Midbrain (tissue), 1 donor: Measurements from ENCODE around the gene CNTN4.

Source experiments
- DNase-seq: peaks from one replicate; lab custom pipeline; 2025; lab: John Stamatoyannopoulos, UW

CNTN4 gene

GRCh38 chr3:2861120-2861519, 762.5 kb downstream of the CNTN4 start:
- DNase-seq = no peak

- DNase-seq = no peak
These were observed 763.3 kb downstream of the CNTN4 start for GRCh38 chr3:2861920-2862319.

DNA sequence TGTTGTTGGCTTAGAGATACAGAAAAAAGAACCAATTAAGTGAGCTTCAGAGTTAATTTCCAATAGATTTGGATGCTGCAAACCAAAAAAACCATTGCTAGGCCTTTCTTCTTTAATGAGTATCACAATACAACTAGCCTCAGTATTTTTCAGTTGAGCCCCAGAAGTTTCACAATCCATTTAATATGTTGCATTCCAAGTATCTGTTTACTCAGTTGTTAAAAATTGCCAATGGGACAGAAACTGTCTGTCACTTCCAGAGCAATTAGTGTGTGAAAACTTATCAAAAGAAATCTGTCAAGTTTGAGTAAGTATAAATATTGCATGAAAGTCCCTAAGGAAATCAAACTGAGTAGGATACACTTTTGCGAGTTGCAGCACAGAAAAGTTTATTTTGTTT, 763.7 kb downstream of the CNTN4 start:
- DNase-seq = no peak

DNA sequence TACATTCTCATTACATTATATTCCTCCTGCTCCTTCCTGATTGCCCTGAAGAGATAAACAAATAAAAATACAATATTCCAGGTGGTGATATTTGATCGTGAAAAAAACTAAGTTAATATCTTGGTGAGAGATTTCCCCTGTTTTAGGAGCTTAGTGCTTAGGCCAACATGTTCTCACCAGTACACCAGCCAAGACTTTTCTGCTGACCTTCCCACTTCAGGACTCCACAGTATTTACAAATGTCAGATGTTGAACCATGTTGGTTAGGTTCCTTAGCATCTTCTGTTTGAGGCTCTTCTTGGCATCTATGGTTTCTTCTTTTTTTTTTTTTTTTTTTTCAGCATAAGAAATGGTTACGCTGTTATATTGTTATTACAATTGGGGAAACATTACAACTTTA, 764.5 kb downstream of the CNTN4 start:
- DNase-seq = no peak

- DNase-seq = no peak
These were observed 771.2 kb downstream of the CNTN4 start for GRCh38 chr3:2869905-2870304.

DNA sequence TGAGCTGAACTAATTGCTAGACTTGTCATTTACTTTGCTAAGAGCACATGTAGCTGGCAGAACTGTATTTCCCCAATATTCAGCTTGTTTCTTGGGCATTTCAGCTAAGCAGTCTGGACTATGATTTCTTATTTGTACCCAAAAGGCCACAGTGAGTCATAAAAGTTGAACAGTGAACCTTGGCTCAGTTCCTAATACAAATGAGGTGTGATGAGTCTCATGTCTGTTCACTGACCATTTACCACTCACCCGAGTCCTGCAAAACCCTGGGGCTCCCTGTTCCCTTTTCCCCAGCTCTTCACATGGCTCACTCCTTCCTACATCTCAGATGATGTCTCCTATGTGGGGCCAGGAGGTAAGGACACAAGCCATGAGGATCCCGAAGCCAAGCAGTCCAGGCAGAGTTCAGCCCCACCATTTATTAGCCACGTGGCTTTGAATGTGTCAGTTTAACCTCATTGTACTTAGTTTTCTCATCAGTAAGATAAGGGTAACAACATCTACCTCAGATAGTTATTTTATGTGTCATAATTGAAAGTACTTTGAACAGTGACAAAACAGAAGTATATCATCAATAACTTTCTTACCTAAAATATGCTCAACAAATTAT, 772.2 kb downstream of the CNTN4 start:
- no peak for DNase-seq

- DNase-seq = no peak
These were observed 774.2 kb downstream of the CNTN4 start for GRCh38 chr3:2872884-2873283.

DNA sequence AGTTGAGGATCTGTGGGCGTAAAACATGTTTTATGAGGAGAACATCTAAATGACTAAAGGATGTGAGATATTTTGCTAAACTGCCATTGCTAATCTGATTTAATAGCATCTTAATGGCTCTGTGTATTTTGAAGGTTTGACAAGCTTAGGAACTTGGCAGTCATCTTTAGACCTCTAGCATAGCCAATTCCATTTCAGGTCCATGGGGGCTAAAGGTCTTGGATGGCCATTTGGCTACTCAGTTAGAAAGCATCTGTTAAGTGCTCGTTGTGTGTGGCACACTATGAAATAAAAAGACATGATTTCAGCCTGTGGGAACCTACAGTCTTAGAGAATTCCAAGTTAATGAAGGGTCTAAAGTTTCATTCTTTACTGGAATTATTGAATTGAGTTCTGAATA, 775.3 kb downstream of the CNTN4 start:
- no peak for DNase-seq

GRCh38 chr3:2875699-2876098, 777.0 kb downstream of the CNTN4 start:
- no peak for DNase-seq

DNA sequence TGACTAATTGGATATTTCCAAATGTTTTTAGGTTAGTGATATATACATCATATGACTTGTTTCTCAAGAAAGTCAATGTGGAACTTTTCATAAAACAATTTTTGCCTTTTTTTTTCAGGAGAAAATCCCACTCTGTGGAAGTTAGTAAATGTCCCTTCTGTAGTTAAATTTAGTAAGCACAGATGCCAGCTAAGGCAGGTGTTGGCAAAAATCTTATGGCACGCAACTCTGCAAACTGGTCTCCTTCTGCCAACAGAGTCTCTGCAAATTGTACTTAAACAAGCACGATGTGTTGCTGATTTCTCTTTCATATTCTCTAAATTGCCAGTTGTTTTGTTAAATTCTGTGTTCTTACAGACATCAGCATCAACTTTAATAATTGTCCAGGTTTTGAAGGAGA, 777.7 kb downstream of the CNTN4 start:
- no peak for DNase-seq

GRCh38 chr3:2879023-2879422, 780.4 kb downstream of the CNTN4 start:
- no peak for DNase-seq

DNA sequence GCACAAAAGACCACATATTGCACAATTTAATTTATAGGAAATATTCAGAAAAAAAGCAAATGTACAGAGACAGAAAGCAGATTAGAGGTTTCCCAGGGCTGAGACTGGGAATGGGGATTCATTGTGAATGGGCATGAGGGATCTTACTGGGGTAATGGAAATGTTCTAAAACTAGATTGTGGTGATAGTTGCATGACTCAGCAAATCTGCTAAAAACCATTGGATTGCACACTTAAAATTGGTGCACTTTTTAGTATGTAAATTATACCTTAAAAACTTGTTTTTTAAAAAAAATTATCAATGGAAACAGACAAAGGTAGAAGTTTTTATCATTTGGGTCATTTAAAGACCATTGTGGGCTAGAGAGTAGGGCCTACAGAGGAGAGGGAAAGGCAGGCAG, 780.9 kb downstream of the CNTN4 start:
- DNase-seq = no peak

- DNase-seq = no peak
These were observed 781.6 kb downstream of the CNTN4 start for GRCh38 chr3:2880218-2880756.

DNA sequence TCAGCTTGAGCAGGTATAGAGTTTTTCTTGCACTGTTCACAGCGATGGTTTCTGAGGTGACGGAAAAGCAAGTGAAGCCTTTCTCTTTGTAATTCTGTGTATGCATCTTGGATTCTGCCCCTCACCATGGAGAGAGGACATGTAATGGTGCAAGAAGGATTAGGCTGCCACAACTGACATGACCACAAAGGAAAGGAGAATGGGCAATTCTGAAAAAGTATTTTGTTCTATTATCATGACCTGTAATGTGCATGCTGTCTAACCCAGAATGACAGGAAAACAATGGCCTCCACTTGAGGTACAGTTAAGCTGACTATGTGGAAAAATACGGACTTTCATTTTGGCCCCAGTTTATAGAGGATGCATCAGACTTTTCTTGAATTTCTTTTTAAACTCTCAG, 784.6 kb downstream of the CNTN4 start:
- no peak for DNase-seq

DNA sequence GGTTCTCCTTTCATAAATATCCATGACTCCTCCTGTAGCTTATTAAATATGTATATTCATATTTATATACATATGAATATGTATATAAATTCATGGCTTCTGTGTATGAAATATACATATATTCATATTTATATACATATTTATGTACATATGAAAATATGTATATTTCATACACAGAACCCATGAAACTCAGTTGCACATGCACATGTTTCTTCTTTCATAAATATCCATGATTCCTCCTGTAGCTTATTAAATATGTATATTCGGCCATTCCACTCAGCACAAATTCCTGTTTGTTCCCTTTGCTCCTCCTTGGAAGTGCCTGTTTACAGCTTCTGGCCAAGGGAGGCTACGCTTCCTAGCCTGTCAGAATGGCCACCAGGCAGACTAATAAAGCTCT, 789.9 kb downstream of the CNTN4 start:
- no peak for DNase-seq

DNA sequence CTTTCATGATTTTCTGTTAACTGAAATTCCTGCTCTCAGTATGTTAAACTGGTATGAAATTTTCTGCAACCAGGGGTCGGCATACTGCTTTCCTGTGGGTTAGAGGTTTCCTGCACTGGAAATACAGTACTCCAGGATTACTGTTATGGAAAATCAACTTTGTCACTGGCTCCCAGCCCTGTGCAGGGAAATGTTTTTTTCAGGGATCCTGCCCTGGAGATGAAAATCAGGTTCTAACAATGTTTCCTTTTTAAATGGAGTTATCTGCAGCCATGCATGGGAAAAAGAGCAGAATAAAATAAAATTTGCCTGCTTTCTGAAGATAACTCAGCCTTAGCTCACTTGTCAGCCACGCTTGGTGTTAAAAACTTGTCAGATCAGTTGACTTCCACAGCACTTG, 791.1 kb downstream of the CNTN4 start:
- no peak for DNase-seq

GRCh38 chr3:2896308-2896939, 797.8 kb downstream of the CNTN4 start:
- DNase-seq = no peak

DNA sequence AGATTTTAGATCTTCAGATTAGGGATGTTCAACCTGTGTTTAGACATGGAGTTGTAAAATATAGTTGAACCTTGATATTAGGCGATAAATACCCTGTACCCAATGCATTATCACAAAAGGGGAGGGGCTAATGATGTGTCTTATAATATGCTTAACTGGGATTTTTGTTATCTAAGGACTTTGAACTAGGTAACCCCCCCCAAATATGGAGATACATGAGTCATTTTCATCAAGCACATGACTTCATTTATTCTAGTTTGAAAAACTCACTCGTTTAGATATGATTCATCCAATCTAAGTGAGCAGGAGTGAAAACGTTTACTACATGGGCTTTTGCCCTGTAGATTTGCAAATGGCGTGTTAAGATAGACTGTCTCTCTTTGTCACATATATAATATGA, 799.2 kb downstream of the CNTN4 start:
- no peak for DNase-seq

DNA sequence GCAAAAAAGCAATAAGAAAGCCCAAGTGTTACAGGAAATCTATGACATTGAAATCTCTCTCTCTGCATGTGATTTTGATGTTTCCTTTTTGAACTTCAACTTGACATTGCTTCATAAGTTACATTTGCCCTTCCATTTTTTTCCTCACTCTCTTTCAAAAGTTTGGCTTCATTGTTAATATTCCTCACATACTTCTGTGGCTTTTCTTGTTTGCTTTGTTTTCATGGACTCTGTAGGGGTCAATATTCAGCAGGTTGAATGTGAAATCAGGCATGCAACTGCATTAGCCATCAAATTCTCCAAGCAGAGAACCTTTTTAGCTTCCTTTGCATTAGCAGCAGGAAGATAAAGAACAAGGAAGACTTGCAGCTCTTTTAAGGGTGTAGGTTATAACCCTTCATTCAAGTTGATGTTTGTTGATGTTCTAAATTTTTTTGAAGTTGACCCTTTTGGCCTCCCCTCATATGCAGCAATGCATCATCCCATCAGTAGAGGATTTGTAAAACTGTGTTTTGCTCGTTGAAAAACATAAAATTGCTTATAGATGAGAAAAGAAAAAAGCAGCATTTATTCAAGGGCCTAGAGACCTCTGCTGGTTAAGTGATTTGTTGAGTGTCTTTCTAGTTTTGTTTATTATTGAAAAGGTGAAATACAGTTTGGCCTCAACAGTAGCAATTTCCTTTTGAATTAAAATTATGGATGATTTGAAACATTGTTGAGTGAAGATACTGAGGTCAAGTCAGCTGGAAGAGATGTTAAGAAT, 800.1 kb downstream of the CNTN4 start:
- DNase-seq = no peak

GRCh38 chr3:2904054-2904453, 805.4 kb downstream of the CNTN4 start:
- DNase-seq = no peak

DNA sequence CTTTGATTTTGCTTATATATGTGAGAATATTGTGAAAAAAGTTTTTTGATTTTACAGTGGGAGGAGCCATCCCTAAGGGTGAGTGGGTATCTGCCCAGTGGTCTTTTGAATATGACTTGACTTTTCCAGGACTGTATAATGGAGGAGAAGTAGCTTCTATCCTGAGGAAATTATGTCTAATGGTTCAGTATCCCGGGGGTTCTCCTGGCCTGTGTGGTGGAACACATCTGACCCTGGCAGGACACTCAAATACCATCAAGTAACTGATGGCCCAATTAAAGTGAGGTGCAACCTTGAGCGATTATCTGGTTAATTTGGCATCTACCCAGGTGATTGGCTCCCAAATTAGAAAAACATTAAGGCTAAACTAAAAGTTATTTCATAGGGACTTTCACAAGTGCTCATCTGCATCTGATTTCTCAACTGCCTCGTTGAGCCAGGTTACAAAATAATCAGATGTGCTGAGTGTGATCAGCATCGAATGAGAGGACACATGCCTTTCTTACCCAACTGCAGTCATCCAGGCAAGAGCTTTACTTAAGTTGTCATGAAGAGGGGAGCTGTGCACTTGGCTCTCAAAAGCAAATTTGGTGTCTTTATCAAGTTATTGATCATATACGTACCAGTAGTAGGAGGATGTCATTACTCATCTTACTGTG, 810.2 kb downstream of the CNTN4 start:
- no peak for DNase-seq

GRCh38 chr3:2910997-2911396, 812.3 kb downstream of the CNTN4 start:
- DNase-seq = no peak

DNA sequence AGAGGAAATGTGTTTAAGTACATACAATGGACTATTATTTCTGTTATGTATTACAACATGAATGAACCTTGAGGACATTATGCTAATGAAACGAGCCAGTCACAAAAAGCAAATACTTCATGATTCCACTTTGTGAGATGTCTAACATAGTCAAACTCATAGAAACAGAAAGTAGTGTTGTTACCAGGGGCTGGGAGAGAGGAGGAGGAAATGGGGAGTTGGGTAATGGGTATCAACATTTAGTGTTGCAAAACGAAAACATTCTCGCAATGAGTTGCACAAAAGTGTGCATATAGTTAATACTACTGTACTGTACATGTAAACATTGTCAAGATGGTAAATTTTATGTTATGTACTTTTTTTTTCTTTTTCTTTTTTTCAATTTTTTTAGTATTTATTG, 817.2 kb downstream of the CNTN4 start:
- no peak for DNase-seq
